ENCODE data around the gene SLC5A8. TPM values are rescaled to one million over a fixed set of nuclear protein-coding genes. Genes with fewer than 3 reads are reported as not detected.

The SLC5A8 gene
- total and polyA plus RNA-seq, 2 experiments from 2014 or later, result 0.10 TPM

GRCh38 chr12:101166866-101167265, 43.2 kb downstream of the SLC5A8 start:
- no peaks in the 10 kb centered on the region for H3K36me3 ChIP-seq (ENCODE audit: insufficient read depth)
- H3K27me3 ChIP-seq (ENCODE audit: insufficient read depth), result no peaks in the 10 kb centered on the region
- no peaks in the 10 kb centered on the region for H3K9me3 Mint-ChIP-seq
- no peak overlapping the region for H3K27ac Mint-ChIP-seq
- no peaks in the 10 kb centered on the region for H3K36me3 Mint-ChIP-seq (ENCODE audit: low read depth)
- no peaks in the 10 kb centered on the region for H3K79me2 ChIP-seq (replicated peaks; ENCODE audit: insufficient read depth)
- DNase-seq (ENCODE audit: low spot score) (no peak), ATAC-seq (no peak)
- no peaks in the 10 kb centered on the region for H3F3A ChIP-seq (replicated peaks; ENCODE audit: low read depth)
- no peak overlapping the region for H3K27ac ChIP-seq (ENCODE audit: low read depth)
- H3K4me3 Mint-ChIP-seq, result no peak overlapping the region
- H4K20me1 ChIP-seq (replicated peaks; ENCODE audit: insufficient read depth), result no peaks in the 10 kb centered on the region
- no peaks in the 10 kb centered on the region for H3K4me1 ChIP-seq (ENCODE audit: insufficient read depth)
- H2AFZ ChIP-seq, result no peak overlapping the region
- no peaks in the 10 kb centered on the region; the same call in 2 of the 3 replicates for H3K4me1 Mint-ChIP-seq
- no peaks in the 10 kb centered on the region for H3K27me3 Mint-ChIP-seq (ENCODE audit: insufficient read depth, low read depth, poor library complexity)
- no peak overlapping the region for H3K4me2 ChIP-seq
- TF ChIP-seq EZH2phosphoT487 (IDR thresholded peaks at IDR 0.05; ENCODE audit: unreplicated experiment) (no peak), ZNF462 (CRISPR knock-in tag; IDR thresholded peaks at IDR 0.05) (no peak), POLR2AphosphoS5 (IDR thresholded peaks at IDR 0.05; ENCODE audit: low read depth) (no peak), EZH2 (IDR thresholded peaks at IDR 0.05; ENCODE audit: low read depth, unreplicated experiment) (no peak), ETS1 (IDR thresholded peaks at IDR 0.05) (no peak), CREB1 (CRISPR knock-in tag; IDR thresholded peaks at IDR 0.05; ENCODE audit: low read depth) (no peak), ZNF114 (CRISPR knock-in tag; IDR thresholded peaks at IDR 0.05) (no peak), NANOG (IDR thresholded peaks at IDR 0.05; ENCODE audit: borderline replicate concordance) (no peak), REST (IDR thresholded peaks at IDR 0.05; ENCODE audit: unreplicated experiment) (no peak), JUNB (IDR thresholded peaks at IDR 0.05; ENCODE audit: unreplicated experiment) (no peak), CTCF (conservative IDR thresholded peaks at IDR 0.05; ENCODE audit: low read depth in 2 of 2) (no peak), STAT1 (IDR thresholded peaks at IDR 0.05; ENCODE audit: unreplicated experiment) (no peak), ZNF331 (CRISPR knock-in tag; IDR thresholded peaks at IDR 0.05; ENCODE audit: low read depth) (no peak)
- H3K9me2 ChIP-seq (ENCODE audit: insufficient read depth), result no peaks in the 10 kb centered on the region
- no peak overlapping the region for H3K4me3 ChIP-seq
